ENCODE data around the gene ZAR1L. TPM values are rescaled to one million over a fixed set of nuclear protein-coding genes. Genes with fewer than 3 reads are reported as not detected.

The ZAR1L gene
- total and polyA plus RNA-seq, 11 donors: not detected

GRCh38 chr13:32347651-32348050 lies 32.5 kb upstream of the ZAR1L start:
- Histone ChIP-seq H3K4me3 (no peak overlapping the region), H3K36me3 (no peaks in the 10 kb centered on the region), H3K27me3 (no peaks in the 10 kb centered on the region), H3K4me1 (no peaks in the 10 kb centered on the region), H3K9me3 (no peaks in the 10 kb centered on the region), H3K27ac (no peak overlapping the region)
- 39 to 98% (median 96%) methylated on average over 1 of the region's 1 CpG for WGBS, 4 donors
- DNase-seq (no peak), ATAC-seq (no peak)
- no peak for TF ChIP-seq CTCF (IDR thresholded peaks at IDR 0.05)
- no peak for TF ChIP-seq POLR2A (IDR thresholded peaks at IDR 0.05)
- intact Hi-C loops (cut with DNase I): no loop called here

GRCh38 chr13:32340914-32341313 lies 25.8 kb upstream of the ZAR1L start:
- ATAC-seq (no peak), DNase-seq (no peak)
- 91 to 95% (median 92%) methylated on average over 3 of the region's 3 CpGs for WGBS, 4 donors
- TF ChIP-seq CTCF (IDR thresholded peaks at IDR 0.05) (no peak), POLR2A (IDR thresholded peaks at IDR 0.05) (no peak)
- no peak overlapping the region for H3K4me3 ChIP-seq
- no peak overlapping the region for H3K27ac ChIP-seq
- peaks cover 0 to 6% (median 0%) of the 10 kb centered on the region in 9 donors for H3K36me3 ChIP-seq
- no peaks in the 10 kb centered on the region for H3K9me3 ChIP-seq
- no peaks in the 10 kb centered on the region for H3K27me3 ChIP-seq
- no peaks in the 10 kb centered on the region for H3K4me1 ChIP-seq
- intact Hi-C loops (cut with DNase I): no loop called here

- WGBS, 4 donors: 94 to 97% (median 96%) methylated on average over 2 of the region's 2 CpGs
- TF ChIP-seq CTCF (IDR thresholded peaks at IDR 0.05) (no peak), POLR2A (IDR thresholded peaks at IDR 0.05) (no peak)
- Histone ChIP-seq H3K27ac (no peak overlapping the region), H3K4me3 (no peak overlapping the region), H3K27me3 (no peaks in the 10 kb centered on the region), H3K4me1 (peaks cover 0 to 8% (median 0%) of the 10 kb centered on the region in 12 donors), H3K9me3 (no peaks in the 10 kb centered on the region), H3K36me3 (peaks cover 0 to 9% (median 0%) of the 10 kb centered on the region in 9 donors)
- DNase-seq: no peak
- intact Hi-C loops (cut with DNase I): no loop called here
- no peak for ATAC-seq
These were observed 19.5 kb upstream of the ZAR1L start for GRCh38 chr13:32334671-32335070.

GRCh38 chr13:32330441-32330840 lies 15.3 kb upstream of the ZAR1L start:
- H3K27me3 ChIP-seq: no peaks in the 10 kb centered on the region
- DNase-seq (no peak), ATAC-seq (no peak)
- H3K36me3 ChIP-seq: no peaks in the 10 kb centered on the region
- no peak overlapping the region for H3K4me3 ChIP-seq
- H3K9me3 ChIP-seq: no peaks in the 10 kb centered on the region
- intact Hi-C loops (cut with DNase I): no loop called here
- WGBS, 4 donors: 89 to 97% (median 96%) methylated on average over 2 of the region's 2 CpGs
- no peak overlapping the region for H3K27ac ChIP-seq
- TF ChIP-seq POLR2A (IDR thresholded peaks at IDR 0.05): no peak
- no peak for TF ChIP-seq CTCF (IDR thresholded peaks at IDR 0.05)
- peaks cover 0 to 8% (median 0%) of the 10 kb centered on the region in 12 donors for H3K4me1 ChIP-seq
